HCT116 (cell line): Measurements from ENCODE around the gene SLC29A1. TPM values are rescaled to one million over a fixed set of nuclear protein-coding genes. Genes with fewer than 3 reads are reported as not detected.
A peak's percentile ranks its signal among the peaks of the same experiment; 100 is the strongest.

Experiments used
- ATAC-seq: fragments of 200-7000 bp; cut with Tn5 transposase; 2 replicates; pipeline ENCODE4 v1.9.1; 2020; ENCODE audit warnings: mild to moderate bottlenecking, moderate library complexity
- BruUV-seq: library from RNA; stranded (reverse); fragments of 400-500 nt; replicated peaks from 2 replicates; lab custom pipeline; 2021; lab: Mats Ljungman, UMichigan
- CTCF ChIA-PET: fragments of 300-600 bp; sonication (Branson Sonifier 250); formaldehyde crosslinking; loops from one replicate; lab custom pipeline; 2021; ENCODE audit warnings: antibody characterized with exemption; lab: Charles Lee
- POLR2A ChIA-PET: fragments of 300-600, 350-600 bp; sonication (Branson Sonifier 250); formaldehyde crosslinking; loops from one replicate; lab custom pipeline; 2021; ENCODE audit warnings: antibody characterized with exemption; lab: Charles Lee
- RAD21 ChIA-PET, 2 experiments: fragments of 300-600 bp; sonication (Branson Sonifier 250); formaldehyde crosslinking; loops; one replicate each; lab custom pipeline; 2023; ENCODE audit warnings: low total read pairs in 2 of 2; ENCODE audit not compliant: uncharacterized antibody in 2 of 2, unreplicated experiment in 2 of 2, low non-redundant PET in 1 of 2; lab: Charles Lee
- DNase-seq: peaks from one replicate; pipeline ENCODE4 v3.0.0-alpha.2; 2010; ENCODE audit warnings: low read depth, low spot score
- H2AFZ ChIP-seq: fragments of 200-600 bp; shearing (Covaris generic), sonication (generic); 2 replicates; pipeline ENCODE4 v1.6.1; 2017; ENCODE audit warnings: low read depth, mixed run types, mixed read lengths, antibody characterized with exemption, low read length; ENCODE audit not compliant: poor library complexity, severe bottlenecking
- H3K27ac ChIP-seq: 2 replicates; pipeline ENCODE4 v1.5.1; 2012; ENCODE audit warnings: low read depth, low read length
- H3K27me3 ChIP-seq: fragments of 200-600 bp; sonication (generic); 2 replicates; pipeline ENCODE4 v1.6.1; 2016; ENCODE audit warnings: mixed run types, low read length, mixed read lengths; ENCODE audit not compliant: insufficient read depth
- H3K36me3 ChIP-seq, 2 experiments: fragments of 200-500 bp in 1 of 2; fragments of 200-600 bp in 1 of 2; sonication (Bioruptor generic) in 1 of 2; sonication (generic) in 1 of 2; 2 replicates each; pipeline versions ENCODE4 v1.5.1 to v1.6.1; 2014 to 2016; ENCODE audit warnings: low read length in 2 of 2, inconsistent platforms in 1 of 2, mixed read lengths in 1 of 2, mixed run types in 1 of 2; ENCODE audit not compliant: insufficient read depth in 2 of 2, control insufficient read depth in 1 of 2
- H3K4me1 ChIP-seq, 2 experiments: fragments of 200-600 bp in 1 of 2; sonication (generic) in 1 of 2; 2 replicates each; pipeline versions ENCODE4 v1.5.1 to v1.6.1; 2012 to 2017; ENCODE audit warnings: low read length in 2 of 2, inconsistent platforms in 1 of 2, mild to moderate bottlenecking in 1 of 2, mixed read lengths in 1 of 2, mixed run types in 1 of 2, moderate library complexity in 1 of 2; ENCODE audit not compliant: insufficient read depth in 2 of 2, control insufficient read depth in 1 of 2
- H3K4me2 ChIP-seq: fragments of 200-600 bp; sonication (generic); 2 replicates; pipeline ENCODE4 v1.6.1; 2017; ENCODE audit warnings: mixed run types, low read length, mixed read lengths
- H3K4me3 ChIP-seq, 2 experiments: fragments of 200-600 bp in 1 of 2; sonication (generic) in 1 of 2; replicated peaks in 1 of 2; 2 replicates each; pipeline ENCODE4 v1.5.1; 2011 to 2016; ENCODE audit warnings: low read length in 2 of 2, control low read depth in 1 of 2, low read depth in 1 of 2, mild to moderate bottlenecking in 1 of 2, mixed read lengths in 1 of 2, mixed run types in 1 of 2
- H3K79me2 ChIP-seq: fragments of 200-600 bp; sonication (generic); 2 replicates; pipeline ENCODE4 v1.6.1; 2017; ENCODE audit warnings: mild to moderate bottlenecking, mixed run types, low read length, moderate library complexity, mixed read lengths; ENCODE audit not compliant: insufficient read depth
- H3K9ac ChIP-seq: fragments of 200-600 bp; sonication (generic); 2 replicates; pipeline ENCODE4 v1.6.1; 2016; ENCODE audit warnings: low read length, mixed read lengths
- H3K9me2 ChIP-seq: fragments of 200-600 bp; sonication (generic), shearing (Covaris generic); 2 replicates; pipeline ENCODE4 v1.6.1; 2017; ENCODE audit warnings: mixed run types, mild to moderate bottlenecking, moderate library complexity; ENCODE audit not compliant: insufficient read depth
- H3K9me3 ChIP-seq, 2 experiments: fragments of 200-500 bp in 1 of 2; fragments of 200-600 bp in 1 of 2; sonication (Bioruptor generic) in 1 of 2; sonication (generic) in 1 of 2; 2 replicates each; pipeline ENCODE4 v1.6.1; 2014 to 2017; ENCODE audit warnings: low read length in 2 of 2, mixed read lengths in 2 of 2, inconsistent platforms in 1 of 2, low read depth in 1 of 2, mild to moderate bottlenecking in 1 of 2, mixed run types in 1 of 2, moderate library complexity in 1 of 2; ENCODE audit not compliant: control insufficient read depth in 1 of 2, insufficient read depth in 1 of 2
- H4K20me1 ChIP-seq: fragments of 200-600 bp; sonication (generic), shearing (Covaris generic); 2 replicates; pipeline ENCODE4 v1.6.1; 2017; ENCODE audit warnings: mixed run types, mild to moderate bottlenecking, moderate library complexity; ENCODE audit not compliant: insufficient read depth
- ATF3 ChIP-seq: IDR thresholded peaks from 2 replicates; pipeline ENCODE4 v1.6.1; 2012
- CEBPB ChIP-seq: IDR thresholded peaks from 2 replicates; pipeline ENCODE4 v1.6.1; 2012; ENCODE audit warnings: low read depth
- EGR1 ChIP-seq: IDR thresholded peaks from 2 replicates; pipeline ENCODE4 v1.6.1; 2012; ENCODE audit warnings: low read depth
- ELF1 ChIP-seq: IDR thresholded peaks from 2 replicates; pipeline ENCODE4 v1.6.1; 2012; ENCODE audit warnings: low read depth, borderline replicate concordance
- EZH2 ChIP-seq: fragments of 200-600 bp; sonication (generic); IDR thresholded peaks from 2 replicates; pipeline ENCODE4 v1.6.1; 2017; ENCODE audit warnings: antibody characterized with exemption, mixed run types
- POLR2AphosphoS5 ChIP-seq: IDR thresholded peaks from 2 replicates; pipeline ENCODE4 v1.6.1; 2011; ENCODE audit warnings: mild to moderate bottlenecking, low read depth, low read length, moderate library complexity
- RAD21 ChIP-seq: IDR thresholded peaks from 2 replicates; pipeline ENCODE4 v1.6.1; 2012; ENCODE audit warnings: low read depth, mild to moderate bottlenecking
- SIN3A ChIP-seq: IDR thresholded peaks from 2 replicates; pipeline ENCODE4 v1.6.1; 2012; ENCODE audit warnings: low read depth
- SP1 ChIP-seq: IDR thresholded peaks from 2 replicates; pipeline ENCODE4 v1.6.1; 2012; ENCODE audit warnings: low read depth
- SRF ChIP-seq: IDR thresholded peaks from 2 replicates; pipeline ENCODE4 v1.6.1; 2012; ENCODE audit warnings: low read depth
- TCF7L2 ChIP-seq: IDR thresholded peaks from 2 replicates; pipeline ENCODE4 v1.7.0; 2011; ENCODE audit warnings: borderline replicate concordance, inconsistent platforms; ENCODE audit not compliant: insufficient read depth, insufficient read length; ENCODE audit errors: extremely low read depth
- YY1 ChIP-seq: IDR thresholded peaks from 2 replicates; pipeline ENCODE4 v1.6.1; 2011; ENCODE audit warnings: low read length, low read depth, moderate library complexity, mild to moderate bottlenecking; ENCODE audit not compliant: insufficient replicate concordance; ENCODE audit errors: extremely low read depth
- ZNF274 ChIP-seq: fragments of 200-500 bp; sonication (Bioruptor generic); IDR thresholded peaks from 2 replicates; pipeline ENCODE4 v1.6.1; 2014; ENCODE audit warnings: mild to moderate bottlenecking, low read depth, low read length, inconsistent platforms
- intact Hi-C: fragments of 100-400 bp; cut with micrococcal nuclease; formaldehyde crosslinking; loops from 2 replicates; pipeline ENCODE4 v1.10.0; 2022
- total RNA-seq: library from RNA; stranded (reverse); gene quantifications from one replicate; pipeline ENCODE4 v1.2.1, GENCODE V29; 2021; ENCODE audit not compliant: unreplicated experiment
- TF ChIP-seq, protein P1 (sequence below), 3 experiments: fragments of 200-600 bp in 1 of 3; sonication (generic) in 1 of 3; IDR thresholded peaks in 2 of 3; conservative IDR thresholded peaks in 1 of 3; 2 replicates each; pipeline ENCODE4 v1.5.1; 2012 to 2017; ENCODE audit warnings: low read depth in 2 of 3, low read length in 2 of 3, antibody characterized with exemption in 1 of 3, borderline replicate concordance in 1 of 3, control low read depth in 1 of 3, mild to moderate bottlenecking in 1 of 3, mixed read lengths in 1 of 3, mixed run types in 1 of 3, moderate library complexity in 1 of 3; ENCODE audit not compliant: insufficient read depth in 1 of 3
- TF ChIP-seq, protein P2 (sequence below): IDR thresholded peaks from 2 replicates; pipeline ENCODE4 v1.6.1; 2012; ENCODE audit warnings: low read depth

The SLC29A1 gene
- total RNA-seq, 1 experiment from 2014 or later: 67.6 TPM

- CTCF ChIA-PET: no interaction called here
- ATAC-seq (no peak), DNase-seq (no peak)
- no peaks in the 10 kb centered on the region for H3K9me2 ChIP-seq
- intact Hi-C loops: no loop called here
- TF ChIP-seq ZNF274 (no peak), SP1 (no peak), EGR1 (no peak), SIN3A (no peak), POLR2AphosphoS5 (no peak), CEBPB (no peak), SRF (no peak), YY1 (no peak), ATF3 (no peak), TCF7L2 (no peak), EZH2 (no peak), ELF1 (no peak), RAD21 (no peak)
- TF ChIP-seq, protein P1, sequence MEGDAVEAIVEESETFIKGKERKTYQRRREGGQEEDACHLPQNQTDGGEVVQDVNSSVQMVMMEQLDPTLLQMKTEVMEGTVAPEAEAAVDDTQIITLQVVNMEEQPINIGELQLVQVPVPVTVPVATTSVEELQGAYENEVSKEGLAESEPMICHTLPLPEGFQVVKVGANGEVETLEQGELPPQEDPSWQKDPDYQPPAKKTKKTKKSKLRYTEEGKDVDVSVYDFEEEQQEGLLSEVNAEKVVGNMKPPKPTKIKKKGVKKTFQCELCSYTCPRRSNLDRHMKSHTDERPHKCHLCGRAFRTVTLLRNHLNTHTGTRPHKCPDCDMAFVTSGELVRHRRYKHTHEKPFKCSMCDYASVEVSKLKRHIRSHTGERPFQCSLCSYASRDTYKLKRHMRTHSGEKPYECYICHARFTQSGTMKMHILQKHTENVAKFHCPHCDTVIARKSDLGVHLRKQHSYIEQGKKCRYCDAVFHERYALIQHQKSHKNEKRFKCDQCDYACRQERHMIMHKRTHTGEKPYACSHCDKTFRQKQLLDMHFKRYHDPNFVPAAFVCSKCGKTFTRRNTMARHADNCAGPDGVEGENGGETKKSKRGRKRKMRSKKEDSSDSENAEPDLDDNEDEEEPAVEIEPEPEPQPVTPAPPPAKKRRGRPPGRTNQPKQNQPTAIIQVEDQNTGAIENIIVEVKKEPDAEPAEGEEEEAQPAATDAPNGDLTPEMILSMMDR (IDR thresholded peaks at IDR 0.05 in 2 of 3, conservative IDR thresholded peaks at IDR 0.05 in 1 of 3; ENCODE audit: borderline replicate concordance in 1 of 3, insufficient read depth in 1 of 3, low read depth in 2 of 3, low read length in 2 of 3): no peak
- TF ChIP-seq, protein P2, sequence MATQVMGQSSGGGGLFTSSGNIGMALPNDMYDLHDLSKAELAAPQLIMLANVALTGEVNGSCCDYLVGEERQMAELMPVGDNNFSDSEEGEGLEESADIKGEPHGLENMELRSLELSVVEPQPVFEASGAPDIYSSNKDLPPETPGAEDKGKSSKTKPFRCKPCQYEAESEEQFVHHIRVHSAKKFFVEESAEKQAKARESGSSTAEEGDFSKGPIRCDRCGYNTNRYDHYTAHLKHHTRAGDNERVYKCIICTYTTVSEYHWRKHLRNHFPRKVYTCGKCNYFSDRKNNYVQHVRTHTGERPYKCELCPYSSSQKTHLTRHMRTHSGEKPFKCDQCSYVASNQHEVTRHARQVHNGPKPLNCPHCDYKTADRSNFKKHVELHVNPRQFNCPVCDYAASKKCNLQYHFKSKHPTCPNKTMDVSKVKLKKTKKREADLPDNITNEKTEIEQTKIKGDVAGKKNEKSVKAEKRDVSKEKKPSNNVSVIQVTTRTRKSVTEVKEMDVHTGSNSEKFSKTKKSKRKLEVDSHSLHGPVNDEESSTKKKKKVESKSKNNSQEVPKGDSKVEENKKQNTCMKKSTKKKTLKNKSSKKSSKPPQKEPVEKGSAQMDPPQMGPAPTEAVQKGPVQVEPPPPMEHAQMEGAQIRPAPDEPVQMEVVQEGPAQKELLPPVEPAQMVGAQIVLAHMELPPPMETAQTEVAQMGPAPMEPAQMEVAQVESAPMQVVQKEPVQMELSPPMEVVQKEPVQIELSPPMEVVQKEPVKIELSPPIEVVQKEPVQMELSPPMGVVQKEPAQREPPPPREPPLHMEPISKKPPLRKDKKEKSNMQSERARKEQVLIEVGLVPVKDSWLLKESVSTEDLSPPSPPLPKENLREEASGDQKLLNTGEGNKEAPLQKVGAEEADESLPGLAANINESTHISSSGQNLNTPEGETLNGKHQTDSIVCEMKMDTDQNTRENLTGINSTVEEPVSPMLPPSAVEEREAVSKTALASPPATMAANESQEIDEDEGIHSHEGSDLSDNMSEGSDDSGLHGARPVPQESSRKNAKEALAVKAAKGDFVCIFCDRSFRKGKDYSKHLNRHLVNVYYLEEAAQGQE: no peak
- POLR2A ChIA-PET: no interaction called here
- H3K4me1 ChIP-seq: peaks cover 2 to 24% of the 10 kb centered on the region in 2 experiments; a peak in 3 of 4 replicates
- peak overlapping the region; percentile 99; the same call in 1 of the 2 replicates for H3K4me2 ChIP-seq
- H3K4me3 ChIP-seq: no peak overlapping the region
- H3K36me3 ChIP-seq: peaks cover 9 to 19% of the 10 kb centered on the region in 2 experiments; a peak in 3 of 4 replicates
- RAD21 ChIA-PET: no interaction called here
- H3K9ac ChIP-seq: peak overlapping the region; percentile 93
- H3K79me2 ChIP-seq: peaks cover 22% of the 10 kb centered on the region
- H3K9me3 ChIP-seq: no peaks in the 10 kb centered on the region
- H3K27ac ChIP-seq: peak overlapping the region; percentile 95
- H4K20me1 ChIP-seq: peaks cover 16% of the 10 kb centered on the region; the same call in 1 of the 2 replicates
- BruUV-seq: no TSS peak
- H2AFZ ChIP-seq: no peak overlapping the region
- H3K27me3 ChIP-seq: no peaks in the 10 kb centered on the region
Measured at GRCh38 chr6:44258325-44258863, 35.0 kb downstream of the SLC29A1 start.
